Endothelial cell of umbilical vein (primary cell): Measurements from ENCODE around the gene SLC38A8. TPM values are rescaled to one million over a fixed set of nuclear protein-coding genes. Genes with fewer than 3 reads are reported as not detected.

Experiments used
- BruUV-seq: library from RNA; stranded (reverse); fragments of 400-500 nt; replicated peaks from 2 replicates; lab custom pipeline; 2021; lab: Mats Ljungman, UMichigan
- CTCF ChIA-PET: fragments of 300-600, 350-600 bp; sonication (Branson Sonifier 250); formaldehyde crosslinking; loops from one replicate; lab custom pipeline; 2021; ENCODE audit warnings: antibody characterized with exemption, inconsistent platforms; lab: Charles Lee
- POLR2A ChIA-PET: fragments of 300-600, 350-600 bp; sonication (Branson Sonifier 250); formaldehyde crosslinking; loops from one replicate; lab custom pipeline; 2021; ENCODE audit warnings: antibody characterized with exemption, inconsistent platforms; lab: Charles Lee
- DNase-seq: peaks from one replicate; pipeline ENCODE4 v3.0.0-alpha.2; 2011; ENCODE audit warnings: low read depth, low spot score
- FAIRE-seq: peaks from 2 replicates; lab custom pipeline; 2011; peaks lifted over from hg19 to GRCh38; lab: Jason Lieb, UNC
- H2AFZ ChIP-seq: 2 replicates; pipeline ENCODE4 v1.6.0; 2012; ENCODE audit warnings: low read depth, low read length, control low read depth, inconsistent platforms
- H3K27ac ChIP-seq: 2 replicates; pipeline ENCODE4 v1.5.1; 2011; ENCODE audit warnings: low read depth, mild to moderate bottlenecking, control low read depth, low read length, moderate library complexity; ENCODE audit not compliant: insufficient read depth
- H3K27me3 ChIP-seq, 2 experiments: 2 replicates each; pipeline versions ENCODE4 v1.6.0 to v1.6.1; 2011; ENCODE audit warnings: low read length in 2 of 2, mixed read lengths in 1 of 2; ENCODE audit not compliant: control insufficient read depth in 2 of 2, insufficient read depth in 2 of 2
- H3K36me3 ChIP-seq, 2 experiments: 2 replicates in 1 of 2; 3 replicates in 1 of 2; pipeline ENCODE4 v1.5.1; 2011; ENCODE audit warnings: low read length in 2 of 2, mild to moderate bottlenecking in 1 of 2, moderate library complexity in 1 of 2; ENCODE audit not compliant: control insufficient read depth in 2 of 2, insufficient read depth in 2 of 2; ENCODE audit errors: extremely low read depth in 1 of 2
- H3K4me1 ChIP-seq: 3 replicates; pipeline ENCODE4 v1.5.1; 2011; ENCODE audit warnings: mild to moderate bottlenecking, low read length; ENCODE audit not compliant: control insufficient read depth, insufficient read depth; ENCODE audit errors: extremely low read depth
- H3K4me2 ChIP-seq: 2 replicates; pipeline ENCODE4 v1.6.1; 2011; ENCODE audit warnings: low read length, control low read depth, mixed read lengths; ENCODE audit not compliant: insufficient read depth
- H3K4me3 ChIP-seq, 3 experiments: fragments of 200-600 bp in 1 of 3; sonication (generic), shearing (Covaris generic) in 1 of 3; replicated peaks in 1 of 3; 2 replicates each; pipeline ENCODE4 v1.5.1; 2011 to 2016; ENCODE audit warnings: control low read depth in 3 of 3, low read length in 3 of 3, mild to moderate bottlenecking in 2 of 3, inconsistent platforms in 1 of 3, low read depth in 1 of 3, moderate library complexity in 1 of 3; ENCODE audit not compliant: insufficient read depth in 1 of 3
- H3K79me2 ChIP-seq: 2 replicates; pipeline ENCODE4 v1.6.0; 2012; ENCODE audit warnings: low read length, inconsistent platforms; ENCODE audit not compliant: control insufficient read depth, insufficient read depth
- H3K9ac ChIP-seq: replicated peaks from 2 replicates; pipeline ENCODE3; 2011; ENCODE audit warnings: low read length, control low read depth; ENCODE audit not compliant: insufficient read depth; ENCODE audit errors: extremely low read depth
- H3K9me1 ChIP-seq: replicated peaks from 3 replicates; pipeline ENCODE4 v1.6.0; 2011; ENCODE audit warnings: mild to moderate bottlenecking, low read length; ENCODE audit not compliant: control insufficient read depth, insufficient read depth; ENCODE audit errors: extremely low read depth
- H3K9me3 ChIP-seq: replicated peaks from 2 replicates; pipeline ENCODE4 v1.5.1; 2012; ENCODE audit warnings: low read length, inconsistent platforms; ENCODE audit not compliant: control insufficient read depth, insufficient read depth
- H4K20me1 ChIP-seq: replicated peaks from 2 replicates; pipeline ENCODE3; 2011; ENCODE audit warnings: mild to moderate bottlenecking, low read length; ENCODE audit not compliant: control insufficient read depth, insufficient read depth; ENCODE audit errors: extremely low read depth
- EZH2 ChIP-seq: IDR thresholded peaks from 2 replicates; pipeline ENCODE4 v1.6.1; 2012; ENCODE audit warnings: borderline replicate concordance, low read depth, mild to moderate bottlenecking, moderate library complexity, low read length, inconsistent platforms; ENCODE audit not compliant: severe bottlenecking
- FOS ChIP-seq: IDR thresholded peaks from 2 replicates; pipeline ENCODE4 v1.6.1; 2011; ENCODE audit warnings: mild to moderate bottlenecking, low read length, moderate library complexity, borderline replicate concordance; ENCODE audit not compliant: insufficient read depth
- GATA2 ChIP-seq: IDR thresholded peaks from 2 replicates; pipeline ENCODE4 v1.7.0; 2011; ENCODE audit warnings: low read depth, mild to moderate bottlenecking, moderate library complexity, mixed read lengths, low read length; ENCODE audit not compliant: insufficient read length, insufficient read depth
- JUN ChIP-seq: IDR thresholded peaks from 2 replicates; pipeline ENCODE4 v1.6.1; 2011; ENCODE audit warnings: borderline replicate concordance, low read depth; ENCODE audit not compliant: insufficient read length, insufficient read depth
- MYC ChIP-seq: IDR thresholded peaks from one replicate; pipeline ENCODE4 v1.6.1; 2011; ENCODE audit warnings: mild to moderate bottlenecking, low read depth, low read length
- POLR2A ChIP-seq: IDR thresholded peaks from 2 replicates; pipeline ENCODE4 v1.6.1; 2012; ENCODE audit warnings: low read depth, mild to moderate bottlenecking, control low read depth, low read length
- POLR2AphosphoS5 ChIP-seq: IDR thresholded peaks from 2 replicates; pipeline ENCODE4 v1.6.1; 2012; ENCODE audit warnings: low read depth, mild to moderate bottlenecking, control low read depth, low read length, moderate library complexity; ENCODE audit not compliant: insufficient read depth
- dilution Hi-C: fragments of 300-500 bp; cut with MboI; formaldehyde crosslinking; loops from one replicate; pipeline ENCODE4 v1.15.0; 2019; ENCODE audit warnings: low sequenced_read_pairs; ENCODE audit not compliant: extremely low pct_ligation_motif_present
- intact Hi-C: fragments of 100-400 bp; cut with micrococcal nuclease; formaldehyde crosslinking; loops from one replicate; pipeline ENCODE4 v1.10.0; 2022
- polyA plus RNA-seq, 4 experiments: library from polyadenylated mRNA; depleted of rRNA in 3 of 4; stranded (reverse) in 3 of 4; unstranded in 1 of 4; fragments of >200 nt; gene quantifications; 2 replicates each; pipeline versions ENCODE4 v1.2.1 to v1.2.3, GENCODE V29; 2011 to 2012; ENCODE audit warnings: missing spikeins in 1 of 4
- total RNA-seq: library from RNA; stranded (reverse); gene quantifications from 2 replicates; pipeline ENCODE4 v1.2.3, GENCODE V29; 2021
- TF ChIP-seq, protein P1 (sequence below): IDR thresholded peaks from 2 replicates; pipeline ENCODE4 v1.6.1; 2011; ENCODE audit not compliant: insufficient read depth, insufficient read length
- TF ChIP-seq, protein P2 (sequence below), 2 donors: IDR thresholded peaks; 1 replicate in 1 of 2; 2 replicates in 1 of 2; pipeline ENCODE4 v1.5.1; 2011; ENCODE audit warnings: low read length in 2 of 2, mild to moderate bottlenecking in 2 of 2, moderate library complexity in 2 of 2, control low read depth in 1 of 2, inconsistent platforms in 1 of 2, low read depth in 1 of 2; ENCODE audit not compliant: insufficient read depth in 1 of 2; ENCODE audit errors: extremely low read depth in 1 of 2

SLC38A8 gene
- total and polyA plus RNA-seq, 2 donors (not counting 3 experiments of a cell fraction or from before 2014, with no cell fraction given): not detected

DNA sequence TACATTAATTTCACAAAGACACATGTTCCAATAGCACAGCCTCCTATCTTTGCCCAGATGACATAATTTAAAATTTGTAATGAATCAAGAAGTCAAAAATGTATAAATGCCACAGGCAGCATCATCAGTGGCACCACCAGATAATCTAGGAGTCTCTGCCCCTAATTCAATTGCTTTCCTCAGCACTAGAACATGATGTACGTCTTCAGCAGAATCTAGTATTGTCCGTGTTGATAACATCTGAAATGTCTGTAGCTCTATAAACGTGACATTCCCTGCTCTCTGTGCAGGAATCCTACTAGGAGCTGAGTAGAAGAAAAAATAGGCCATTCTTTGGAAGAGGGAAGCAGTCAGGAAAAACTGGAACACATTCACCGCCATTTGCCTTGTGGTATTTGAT, 21.4 kb upstream of the SLC38A8 start:
- Histone ChIP-seq H3K9ac (no peak overlapping the region), H3K4me3 (no peak overlapping the region), H2AFZ (no peak overlapping the region), H3K4me2 (no peak overlapping the region), H3K4me1 (peaks cover 7% of the 10 kb centered on the region), H3K9me1 (no peaks in the 10 kb centered on the region), H3K27me3 (no peaks in the 10 kb centered on the region), H3K79me2 (no peaks in the 10 kb centered on the region), H4K20me1 (no peaks in the 10 kb centered on the region), H3K36me3 (peaks cover 7 to 29% of the 10 kb centered on the region in 2 experiments), H3K9me3 (no peaks in the 10 kb centered on the region), H3K27ac (no peak overlapping the region)
- POLR2A ChIA-PET: no interaction called here
- no peak for FAIRE-seq
- dilution Hi-C loops: no loop called here
- intact Hi-C loops: loop anchor here (1.0 to 10.0 kb wide), 3 partner anchors 7 to 421 kb away; no protein-coding TSS in a partner anchor
- BruUV-seq: no TSS peak
- CTCF ChIA-PET: interaction anchor here (0.9 to 2.5 kb wide), 6 partner anchors 20 to 238 kb away, joined by 3 to 38 read pairs (median 7); partner anchors contain the start of genes MBTPS1 and OSGIN1
- DNase-seq: no peak
- TF ChIP-seq JUN (no peak), EZH2 (no peak), POLR2AphosphoS5 (no peak), GATA2 (no peak), MYC (no peak), POLR2A (no peak), FOS (no peak)
- TF ChIP-seq, protein P1, sequence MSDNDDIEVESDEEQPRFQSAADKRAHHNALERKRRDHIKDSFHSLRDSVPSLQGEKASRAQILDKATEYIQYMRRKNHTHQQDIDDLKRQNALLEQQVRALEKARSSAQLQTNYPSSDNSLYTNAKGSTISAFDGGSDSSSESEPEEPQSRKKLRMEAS: no peak
- TF ChIP-seq, protein P2, sequence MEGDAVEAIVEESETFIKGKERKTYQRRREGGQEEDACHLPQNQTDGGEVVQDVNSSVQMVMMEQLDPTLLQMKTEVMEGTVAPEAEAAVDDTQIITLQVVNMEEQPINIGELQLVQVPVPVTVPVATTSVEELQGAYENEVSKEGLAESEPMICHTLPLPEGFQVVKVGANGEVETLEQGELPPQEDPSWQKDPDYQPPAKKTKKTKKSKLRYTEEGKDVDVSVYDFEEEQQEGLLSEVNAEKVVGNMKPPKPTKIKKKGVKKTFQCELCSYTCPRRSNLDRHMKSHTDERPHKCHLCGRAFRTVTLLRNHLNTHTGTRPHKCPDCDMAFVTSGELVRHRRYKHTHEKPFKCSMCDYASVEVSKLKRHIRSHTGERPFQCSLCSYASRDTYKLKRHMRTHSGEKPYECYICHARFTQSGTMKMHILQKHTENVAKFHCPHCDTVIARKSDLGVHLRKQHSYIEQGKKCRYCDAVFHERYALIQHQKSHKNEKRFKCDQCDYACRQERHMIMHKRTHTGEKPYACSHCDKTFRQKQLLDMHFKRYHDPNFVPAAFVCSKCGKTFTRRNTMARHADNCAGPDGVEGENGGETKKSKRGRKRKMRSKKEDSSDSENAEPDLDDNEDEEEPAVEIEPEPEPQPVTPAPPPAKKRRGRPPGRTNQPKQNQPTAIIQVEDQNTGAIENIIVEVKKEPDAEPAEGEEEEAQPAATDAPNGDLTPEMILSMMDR (IDR thresholded peaks at IDR 0.05; ENCODE audit: extremely low read depth in 1 of 2, insufficient read depth in 1 of 2, low read depth in 1 of 2, low read length in 2 of 2): no peak
